Measurements from ENCODE around the gene MRPL57.

The MRPL57 gene

GRCh38 chr13:21137696-21138095, 38.8 kb upstream of the MRPL57 start:
- H4K5ac ChIP-seq (ENCODE audit: low read length): no peak overlapping the region
- H2BK5ac ChIP-seq (ENCODE audit: low read length): no peak overlapping the region
- H3K4me2 ChIP-seq (ENCODE audit: low read length): no peak overlapping the region
- H3K4ac ChIP-seq (ENCODE audit: low read depth, low read length): no peak overlapping the region
- H3K23ac ChIP-seq (ENCODE audit: low read length): no peak overlapping the region
- no peak overlapping the region for H2BK120ac ChIP-seq (ENCODE audit: low read depth, low read length)
- peak; percentile 27 for DNase-seq
- H3K4me1 ChIP-seq (ENCODE audit: control insufficient read depth, low read depth, low read length): no peaks in the 10 kb centered on the region
- H3K27ac ChIP-seq (ENCODE audit: low read depth, low read length): no peak overlapping the region
- no peak overlapping the region for H3K9ac ChIP-seq (ENCODE audit: low read length)
- no peak overlapping the region for H3K4me3 ChIP-seq (ENCODE audit: low read length)
- H2AK5ac ChIP-seq (ENCODE audit: low read length): no peak overlapping the region
- H3K79me2 ChIP-seq (ENCODE audit: control insufficient read depth, insufficient read depth, low read length): peaks cover 20% of the 10 kb centered on the region
- no CpG with 5 or more reads among the region's 5 CpGs for WGBS (ENCODE audit: extremely low coverage, insufficient coverage, low lambda C conversion rate)
- no peak overlapping the region for H3K18ac ChIP-seq (ENCODE audit: low read length)
- peaks cover 2% of the 10 kb centered on the region for H3K36me3 ChIP-seq (ENCODE audit: control insufficient read depth, insufficient read depth, low read length)
- no peak overlapping the region for H2BK15ac ChIP-seq (replicated peaks; ENCODE audit: low read depth)
- H3K56ac ChIP-seq (ENCODE audit: low read length): no peak overlapping the region
- peaks cover 3% of the 10 kb centered on the region for H3K79me1 ChIP-seq (ENCODE audit: low read length)
- no peak overlapping the region for H4K8ac ChIP-seq (ENCODE audit: low read depth, low read length)
- no peaks in the 10 kb centered on the region for H3K27me3 ChIP-seq (ENCODE audit: insufficient read depth, low read length, poor library complexity)

GRCh38 chr13:21138561-21138960, 37.9 kb upstream of the MRPL57 start:
- Histone ChIP-seq H3K27me3 (ENCODE audit: insufficient read depth, low read length, poor library complexity) (no peaks in the 10 kb centered on the region), H3K4me3 (ENCODE audit: low read length) (no peak overlapping the region), H2BK120ac (ENCODE audit: low read depth, low read length) (no peak overlapping the region), H3K18ac (ENCODE audit: low read length) (no peak overlapping the region), H3K56ac (ENCODE audit: low read length) (no peak overlapping the region), H2BK5ac (ENCODE audit: low read length) (no peak overlapping the region), H3K4me1 (ENCODE audit: control insufficient read depth, low read depth, low read length) (no peaks in the 10 kb centered on the region), H3K79me1 (ENCODE audit: low read length) (peaks cover 8% of the 10 kb centered on the region), H2BK15ac (replicated peaks; ENCODE audit: low read depth) (no peak overlapping the region), H3K4ac (ENCODE audit: low read depth, low read length) (no peak overlapping the region), H3K36me3 (ENCODE audit: control insufficient read depth, insufficient read depth, low read length) (peaks cover 5% of the 10 kb centered on the region), H3K23ac (ENCODE audit: low read length) (no peak overlapping the region), H3K9ac (ENCODE audit: low read length) (no peak overlapping the region), H4K8ac (ENCODE audit: low read depth, low read length) (no peak overlapping the region), H3K27ac (ENCODE audit: low read depth, low read length) (no peak overlapping the region), H3K79me2 (ENCODE audit: control insufficient read depth, insufficient read depth, low read length) (peaks cover 28% of the 10 kb centered on the region), H4K5ac (ENCODE audit: low read length) (no peak overlapping the region), H2AK5ac (ENCODE audit: low read length) (no peak overlapping the region), H3K4me2 (ENCODE audit: low read length) (no peak overlapping the region)
- no peak for DNase-seq
- no CpG with 5 or more reads among the region's 1 CpG for WGBS (ENCODE audit: extremely low coverage, insufficient coverage, low lambda C conversion rate)

GRCh38 chr13:21139374-21139773, 37.1 kb upstream of the MRPL57 start:
- no peak overlapping the region for H2BK120ac ChIP-seq (ENCODE audit: low read depth, low read length)
- H3K27me3 ChIP-seq (ENCODE audit: insufficient read depth, low read length, poor library complexity): no peaks in the 10 kb centered on the region
- no CpG with 5 or more reads among the region's 12 CpGs for WGBS (ENCODE audit: extremely low coverage, insufficient coverage, low lambda C conversion rate)
- DNase-seq: no peak
- H3K4me3 ChIP-seq (ENCODE audit: low read length): no peak overlapping the region
- no peaks in the 10 kb centered on the region for H3K4me1 ChIP-seq (ENCODE audit: control insufficient read depth, low read depth, low read length)
- peaks cover 8% of the 10 kb centered on the region for H3K79me1 ChIP-seq (ENCODE audit: low read length)
- no peak overlapping the region for H3K56ac ChIP-seq (ENCODE audit: low read length)
- no peak overlapping the region for H4K8ac ChIP-seq (ENCODE audit: low read depth, low read length)
- no peak overlapping the region for H2AK5ac ChIP-seq (ENCODE audit: low read length)
- H3K27ac ChIP-seq (ENCODE audit: low read depth, low read length): no peak overlapping the region
- H4K5ac ChIP-seq (ENCODE audit: low read length): no peak overlapping the region
- no peak overlapping the region for H3K18ac ChIP-seq (ENCODE audit: low read length)
- peaks cover 32% of the 10 kb centered on the region for H3K79me2 ChIP-seq (ENCODE audit: control insufficient read depth, insufficient read depth, low read length)
- no peak overlapping the region for H2BK15ac ChIP-seq (replicated peaks; ENCODE audit: low read depth)
- H3K4me2 ChIP-seq (ENCODE audit: low read length): no peak overlapping the region
- H2BK5ac ChIP-seq (ENCODE audit: low read length): no peak overlapping the region
- no peak overlapping the region for H3K4ac ChIP-seq (ENCODE audit: low read depth, low read length)
- H3K23ac ChIP-seq (ENCODE audit: low read length): no peak overlapping the region
- H3K9ac ChIP-seq (ENCODE audit: low read length): no peak overlapping the region
- H3K36me3 ChIP-seq (ENCODE audit: control insufficient read depth, insufficient read depth, low read length): peaks cover 5% of the 10 kb centered on the region

GRCh38 chr13:21142766-21143165, 33.7 kb upstream of the MRPL57 start:
- Histone ChIP-seq H3K27ac (ENCODE audit: low read depth, low read length) (no peak overlapping the region), H2AK5ac (ENCODE audit: low read length) (no peak overlapping the region), H3K56ac (ENCODE audit: low read length) (peak overlapping the region; percentile 42), H2BK15ac (replicated peaks; ENCODE audit: low read depth) (no peak overlapping the region), H2BK5ac (ENCODE audit: low read length) (no peak overlapping the region), H3K4me1 (ENCODE audit: control insufficient read depth, low read depth, low read length) (no peaks in the 10 kb centered on the region), H3K36me3 (ENCODE audit: control insufficient read depth, insufficient read depth, low read length) (peaks cover 7% of the 10 kb centered on the region), H3K4me2 (ENCODE audit: low read length) (peak overlapping the region; percentile 9), H2BK120ac (ENCODE audit: low read depth, low read length) (no peak overlapping the region), H3K27me3 (ENCODE audit: insufficient read depth, low read length, poor library complexity) (no peaks in the 10 kb centered on the region), H4K8ac (ENCODE audit: low read depth, low read length) (no peak overlapping the region), H3K18ac (ENCODE audit: low read length) (no peak overlapping the region), H3K9ac (ENCODE audit: low read length) (no peak overlapping the region), H4K5ac (ENCODE audit: low read length) (no peak overlapping the region), H3K4ac (ENCODE audit: low read depth, low read length) (no peak overlapping the region), H3K23ac (ENCODE audit: low read length) (no peak overlapping the region), H3K4me3 (ENCODE audit: low read length) (no peak overlapping the region), H3K79me1 (ENCODE audit: low read length) (peaks cover 9% of the 10 kb centered on the region), H3K79me2 (ENCODE audit: control insufficient read depth, insufficient read depth, low read length) (peaks cover 34% of the 10 kb centered on the region)
- DNase-seq: no peak
- WGBS (ENCODE audit: extremely low coverage, insufficient coverage, low lambda C conversion rate): no CpG with 5 or more reads among the region's 3 CpGs

GRCh38 chr13:21147827-21148226, 28.6 kb upstream of the MRPL57 start:
- Histone ChIP-seq H3K18ac (ENCODE audit: low read length) (no peak overlapping the region), H3K9ac (ENCODE audit: low read length) (no peak overlapping the region), H4K5ac (ENCODE audit: low read length) (no peak overlapping the region), H3K4ac (ENCODE audit: low read depth, low read length) (no peak overlapping the region), H3K4me3 (ENCODE audit: low read length) (no peak overlapping the region), H3K27me3 (ENCODE audit: insufficient read depth, low read length, poor library complexity) (no peaks in the 10 kb centered on the region), H4K8ac (ENCODE audit: low read depth, low read length) (no peak overlapping the region), H3K56ac (ENCODE audit: low read length) (no peak overlapping the region), H3K36me3 (ENCODE audit: control insufficient read depth, insufficient read depth, low read length) (peaks cover 4% of the 10 kb centered on the region), H3K4me2 (ENCODE audit: low read length) (no peak overlapping the region), H3K27ac (ENCODE audit: low read depth, low read length) (no peak overlapping the region), H2BK15ac (replicated peaks; ENCODE audit: low read depth) (no peak overlapping the region), H3K79me1 (ENCODE audit: low read length) (peaks cover 5% of the 10 kb centered on the region), H2AK5ac (ENCODE audit: low read length) (no peak overlapping the region), H3K4me1 (ENCODE audit: control insufficient read depth, low read depth, low read length) (no peaks in the 10 kb centered on the region), H3K79me2 (ENCODE audit: control insufficient read depth, insufficient read depth, low read length) (peaks cover 13% of the 10 kb centered on the region), H3K23ac (ENCODE audit: low read length) (no peak overlapping the region), H2BK5ac (ENCODE audit: low read length) (no peak overlapping the region), H2BK120ac (ENCODE audit: low read depth, low read length) (no peak overlapping the region)
- WGBS (ENCODE audit: extremely low coverage, insufficient coverage, low lambda C conversion rate): no CpG with 5 or more reads among the region's 4 CpGs
- DNase-seq: no peak

GRCh38 chr13:21148557-21149258, 27.8 kb upstream of the MRPL57 start:
- H3K36me3 ChIP-seq (ENCODE audit: control insufficient read depth, insufficient read depth, low read length): peaks cover 2% of the 10 kb centered on the region
- no peak overlapping the region for H3K56ac ChIP-seq (ENCODE audit: low read length)
- H4K5ac ChIP-seq (ENCODE audit: low read length): no peak overlapping the region
- no peak overlapping the region for H3K4me2 ChIP-seq (ENCODE audit: low read length)
- H3K27me3 ChIP-seq (ENCODE audit: insufficient read depth, low read length, poor library complexity): no peaks in the 10 kb centered on the region
- peaks cover 4% of the 10 kb centered on the region for H3K79me2 ChIP-seq (ENCODE audit: control insufficient read depth, insufficient read depth, low read length)
- H3K4me3 ChIP-seq (ENCODE audit: low read length): no peak overlapping the region
- H2BK5ac ChIP-seq (ENCODE audit: low read length): no peak overlapping the region
- no peak overlapping the region for H3K23ac ChIP-seq (ENCODE audit: low read length)
- H3K79me1 ChIP-seq (ENCODE audit: low read length): peaks cover 1% of the 10 kb centered on the region
- no peak for DNase-seq
- H3K27ac ChIP-seq (ENCODE audit: low read depth, low read length): no peak overlapping the region
- H3K4ac ChIP-seq (ENCODE audit: low read depth, low read length): no peak overlapping the region
- H2AK5ac ChIP-seq (ENCODE audit: low read length): no peak overlapping the region
- no peaks in the 10 kb centered on the region for H3K4me1 ChIP-seq (ENCODE audit: control insufficient read depth, low read depth, low read length)
- H2BK120ac ChIP-seq (ENCODE audit: low read depth, low read length): no peak overlapping the region
- no peak overlapping the region for H4K8ac ChIP-seq (ENCODE audit: low read depth, low read length)
- H3K9ac ChIP-seq (ENCODE audit: low read length): no peak overlapping the region
- no CpG with 5 or more reads among the region's 5 CpGs for WGBS (ENCODE audit: extremely low coverage, insufficient coverage, low lambda C conversion rate)
- no peak overlapping the region for H3K18ac ChIP-seq (ENCODE audit: low read length)
- no peak overlapping the region for H2BK15ac ChIP-seq (replicated peaks; ENCODE audit: low read depth)
